Loucy (cell line): ENCODE measurements around the gene LIG3.

ENCODE experiments used
- H2AFZ ChIP-seq: fragments of 200-600 bp; sonication (generic); 2 replicates; pipeline ENCODE4 v1.6.0; 2016; ENCODE audit warnings: antibody characterized with exemption, mild to moderate bottlenecking, low read length, moderate library complexity
- H3F3A ChIP-seq: fragments of 200-600 bp; 2 replicates; pipeline ENCODE4 v1.6.0; 2016; ENCODE audit warnings: antibody characterized with exemption, low read depth, mild to moderate bottlenecking
- H3K27me3 ChIP-seq: fragments of 200-600 bp; sonication (generic); 2 replicates; pipeline ENCODE4 v1.6.1; 2014; ENCODE audit warnings: low read length, mild to moderate bottlenecking; ENCODE audit not compliant: insufficient read depth, poor library complexity, severe bottlenecking
- H3K36me3 ChIP-seq: fragments of 200-600 bp; sonication (generic); 2 replicates; pipeline ENCODE4 v1.6.1; 2016; ENCODE audit warnings: low read length; ENCODE audit not compliant: insufficient read depth
- H3K4me1 ChIP-seq: fragments of 200-600 bp; sonication (generic); 2 replicates; pipeline ENCODE4 v1.5.1; 2014; ENCODE audit warnings: low read length, mild to moderate bottlenecking; ENCODE audit not compliant: insufficient read depth, poor library complexity, severe bottlenecking
- H3K4me2 ChIP-seq: fragments of 200-600 bp; sonication (generic); 2 replicates; pipeline ENCODE4 v1.6.0; 2014; ENCODE audit warnings: antibody characterized with exemption, low read length, low read depth, mild to moderate bottlenecking; ENCODE audit not compliant: poor library complexity, severe bottlenecking
- H3K4me3 ChIP-seq: fragments of 200-600 bp; sonication (generic); 2 replicates; pipeline ENCODE4 v1.5.1; 2014; ENCODE audit warnings: low read length, mild to moderate bottlenecking, mixed read lengths; ENCODE audit not compliant: poor library complexity, severe bottlenecking
- H3K79me2 ChIP-seq: fragments of 200-600 bp; sonication (generic); 2 replicates; pipeline ENCODE4 v1.6.1; 2014; ENCODE audit warnings: low read length; ENCODE audit not compliant: insufficient read depth
- H3K9ac ChIP-seq: fragments of 200-600 bp; sonication (generic); 2 replicates; pipeline ENCODE4 v1.6.0; 2014; ENCODE audit warnings: mild to moderate bottlenecking, low read depth, low read length, moderate library complexity; ENCODE audit not compliant: poor library complexity, severe bottlenecking
- H3K9me2 ChIP-seq: fragments of 200-600 bp; sonication (generic); replicated peaks from 2 replicates; pipeline ENCODE4 v1.6.1; 2016; ENCODE audit warnings: low read depth, low read length, mixed read lengths
- H3K9me3 ChIP-seq: fragments of 200-600 bp; sonication (generic); 2 replicates; pipeline ENCODE4 v1.6.1; 2014; ENCODE audit warnings: mild to moderate bottlenecking, antibody characterized with exemption, low read length, low read depth; ENCODE audit not compliant: insufficient read depth
- H4K20me1 ChIP-seq: fragments of 200-600 bp; sonication (generic); 2 replicates; pipeline ENCODE4 v1.6.0; 2014; ENCODE audit warnings: antibody characterized with exemption, low read length, mild to moderate bottlenecking; ENCODE audit not compliant: insufficient read depth, poor library complexity, severe bottlenecking
- CTCF ChIP-seq: fragments of 200-600 bp; sonication (generic); conservative IDR thresholded peaks from 2 replicates; pipeline ENCODE4 v1.5.1; 2014; ENCODE audit warnings: mild to moderate bottlenecking, antibody characterized with exemption, low read length
- EZH2phosphoT487 ChIP-seq: fragments of 200-600 bp; IDR thresholded peaks from 2 replicates; pipeline ENCODE4 v1.6.1; 2018; ENCODE audit warnings: antibody characterized with exemption, mild to moderate bottlenecking, moderate library complexity, borderline replicate concordance

The LIG3 gene

GRCh38 chr17:35050170-35050569, 69.9 kb downstream of the LIG3 start:
- no peaks in the 10 kb centered on the region for H3K36me3 ChIP-seq
- H3K9ac ChIP-seq: no peak overlapping the region
- H3K9me2 ChIP-seq: no peaks in the 10 kb centered on the region
- H3K4me1 ChIP-seq: peaks cover 47% of the 10 kb centered on the region
- H4K20me1 ChIP-seq: no peaks in the 10 kb centered on the region
- 0 out of 2 replicates have a peak, but pooled peaks cover 19% of the 10 kb centered on the region for H3K79me2 ChIP-seq
- no peaks in the 10 kb centered on the region for H3F3A ChIP-seq
- TF ChIP-seq CTCF: no peak
- no peak for TF ChIP-seq EZH2phosphoT487
- H3K27me3 ChIP-seq: no peaks in the 10 kb centered on the region
- H3K9me3 ChIP-seq: no peaks in the 10 kb centered on the region
- no peak overlapping the region for H3K4me3 ChIP-seq
- H3K4me2 ChIP-seq: no peak overlapping the region
- H2AFZ ChIP-seq: no peak overlapping the region

GRCh38 chr17:35051183-35051578, 70.9 kb downstream of the LIG3 start:
- H3K4me3 ChIP-seq: peak overlapping the region; percentile 66
- H3K9me2 ChIP-seq: no peaks in the 10 kb centered on the region
- H3F3A ChIP-seq: no peaks in the 10 kb centered on the region
- no peaks in the 10 kb centered on the region for H3K36me3 ChIP-seq
- H3K27me3 ChIP-seq: no peaks in the 10 kb centered on the region
- TF ChIP-seq EZH2phosphoT487 (no peak), CTCF (no peak)
- 0 out of 2 replicates have a peak, but pooled peaks cover 14% of the 10 kb centered on the region for H3K79me2 ChIP-seq
- peak overlapping the region; percentile 20 for H2AFZ ChIP-seq
- H4K20me1 ChIP-seq: no peaks in the 10 kb centered on the region
- peak overlapping the region; percentile 55 for H3K9ac ChIP-seq
- peaks cover 47% of the 10 kb centered on the region for H3K4me1 ChIP-seq
- H3K9me3 ChIP-seq: no peaks in the 10 kb centered on the region
- H3K4me2 ChIP-seq: peak overlapping the region; percentile 77

- Histone ChIP-seq H3K36me3 (no peaks in the 10 kb centered on the region), H3K27me3 (no peaks in the 10 kb centered on the region), H3K9me3 (no peaks in the 10 kb centered on the region), H3K4me2 (peak overlapping the region; percentile 77), H3K79me2 (0 out of 2 replicates have a peak, but pooled peaks cover 14% of the 10 kb centered on the region), H3F3A (no peaks in the 10 kb centered on the region), H3K4me3 (peak overlapping the region; percentile 66), H3K4me1 (peaks cover 42% of the 10 kb centered on the region), H4K20me1 (no peaks in the 10 kb centered on the region), H3K9me2 (no peaks in the 10 kb centered on the region), H2AFZ (peak overlapping the region; percentile 20), H3K9ac (peak overlapping the region; percentile 55)
- TF ChIP-seq EZH2phosphoT487 (no peak), CTCF (no peak)
These were observed 71.4 kb downstream of the LIG3 start for GRCh38 chr17:35051579-35052240.
